GM18520 (cell line): ENCODE data around the gene CACHD1.
"Not testable (repeated sequence)": the region's sequence is repeated elsewhere in the genome, so short reads cannot be mapped to it uniquely, and the experiment has no call there.

Source experiments
- ATAC-seq: cut with Tn5 transposase; IDR thresholded peaks from one replicate; pipeline ENCODE4 v1.9.1; 2021; ENCODE audit not compliant: unreplicated experiment

CACHD1 gene

DNA sequence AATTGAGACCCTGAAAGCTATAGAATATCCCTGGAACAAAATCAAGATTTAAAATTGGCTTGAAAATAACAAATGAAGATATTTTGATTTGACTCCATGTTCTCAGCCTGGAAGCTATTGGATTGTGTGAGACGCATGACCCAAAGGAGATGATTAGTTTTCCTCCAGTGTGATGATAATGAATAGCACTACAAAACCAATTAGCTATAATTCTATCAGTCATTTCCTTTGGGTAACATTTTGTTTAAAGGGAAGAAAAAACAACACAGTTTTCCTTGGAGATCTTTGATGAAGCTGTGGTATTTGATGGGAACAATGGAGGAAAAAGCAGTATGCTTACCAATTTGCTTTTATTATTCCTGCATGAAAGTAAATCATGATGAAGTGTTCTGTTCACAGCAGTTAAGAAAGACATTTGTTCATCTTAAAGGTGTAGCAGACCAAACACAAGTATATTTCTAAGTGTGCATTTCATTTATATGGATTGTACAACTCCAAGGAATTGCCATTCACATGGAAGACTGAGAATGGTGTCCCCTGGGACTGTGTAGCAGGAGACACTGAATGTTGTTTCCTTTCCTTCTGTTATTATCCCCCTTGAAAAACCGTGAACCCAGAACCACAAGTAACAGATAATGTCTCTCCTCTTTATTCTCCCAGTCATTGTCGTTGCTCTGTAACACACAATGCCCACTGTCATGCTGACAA lies 111.4 kb downstream of the CACHD1 start:
- no peak for ATAC-seq

- ATAC-seq: no peak
Observed at GRCh38 chr1:64581843-64582185, 111.9 kb downstream of the CACHD1 start.

DNA sequence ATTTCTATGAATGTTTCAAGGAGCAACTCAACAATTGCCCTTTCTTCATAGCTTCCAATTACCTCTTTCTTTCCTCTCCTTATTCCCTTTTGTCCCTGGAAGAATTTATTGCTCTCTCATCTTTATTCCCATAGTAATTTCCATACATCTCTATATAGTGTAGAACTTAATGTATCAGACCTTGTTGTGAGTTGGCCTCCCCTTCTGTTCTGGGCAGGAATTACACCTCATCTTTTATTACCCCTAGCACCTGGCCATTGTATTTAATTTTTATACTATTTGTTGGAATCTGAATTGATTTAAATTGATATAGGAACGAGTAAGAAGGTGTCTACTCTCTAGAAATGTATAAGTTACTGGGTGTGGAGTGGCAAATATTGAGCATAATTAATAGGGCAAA lies 114.5 kb downstream of the CACHD1 start:
- ATAC-seq: no peak

GRCh38 chr1:64588876-64589275 lies 118.9 kb downstream of the CACHD1 start:
- no peak for ATAC-seq

DNA sequence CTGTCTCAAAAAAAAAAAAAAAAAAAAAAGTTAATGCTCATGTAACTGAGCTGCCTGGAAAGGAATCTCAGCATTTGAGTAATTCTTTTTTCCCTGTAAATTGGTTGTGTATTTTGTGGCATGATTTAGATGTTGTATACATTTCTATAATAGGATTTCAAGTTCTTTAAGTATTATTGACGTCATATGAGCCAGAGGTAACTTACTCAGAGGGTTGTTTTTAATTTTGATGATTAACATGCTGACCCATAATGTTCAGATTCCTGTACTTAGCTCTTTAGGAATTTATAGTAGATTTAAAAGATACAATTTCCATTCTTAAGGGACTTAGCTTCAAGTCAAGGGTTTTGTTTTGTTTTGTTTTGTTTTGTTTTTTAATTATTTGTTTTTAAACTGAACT lies 120.4 kb downstream of the CACHD1 start:
- ATAC-seq: no peak

- no peak for ATAC-seq
Observed at GRCh38 chr1:64594446-64594845, 124.5 kb downstream of the CACHD1 start.

DNA sequence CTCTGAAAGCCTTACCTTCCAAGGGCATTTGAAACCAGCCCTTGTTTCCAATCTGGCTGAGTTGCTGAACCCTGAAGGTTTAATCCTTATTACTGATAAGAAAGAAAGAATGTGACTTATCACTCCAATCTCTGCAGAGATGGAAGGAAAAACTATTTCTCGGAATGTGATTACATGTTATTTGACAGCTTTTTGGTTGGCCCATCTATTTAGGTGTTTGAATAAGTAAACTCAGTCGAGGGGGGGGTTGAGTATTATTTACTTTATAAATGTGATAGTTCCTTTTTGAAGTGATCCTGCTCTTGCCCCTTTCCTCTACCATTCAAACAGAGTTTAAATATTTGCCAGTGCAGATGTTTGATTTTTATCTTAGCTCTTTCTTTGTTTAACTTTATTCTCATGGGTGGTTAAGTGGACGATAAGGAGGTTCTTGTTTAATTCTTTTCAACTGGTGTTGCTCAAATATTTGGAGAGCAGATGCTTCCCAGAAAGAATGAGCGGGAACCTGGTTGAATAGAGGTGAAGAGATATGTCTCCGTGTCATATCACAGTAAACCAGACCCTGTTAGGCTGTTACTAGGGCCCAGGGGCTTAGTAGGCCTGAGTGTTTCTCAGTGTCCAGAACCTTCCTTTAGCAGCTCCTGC lies 126.1 kb downstream of the CACHD1 start:
- no peak for ATAC-seq

DNA sequence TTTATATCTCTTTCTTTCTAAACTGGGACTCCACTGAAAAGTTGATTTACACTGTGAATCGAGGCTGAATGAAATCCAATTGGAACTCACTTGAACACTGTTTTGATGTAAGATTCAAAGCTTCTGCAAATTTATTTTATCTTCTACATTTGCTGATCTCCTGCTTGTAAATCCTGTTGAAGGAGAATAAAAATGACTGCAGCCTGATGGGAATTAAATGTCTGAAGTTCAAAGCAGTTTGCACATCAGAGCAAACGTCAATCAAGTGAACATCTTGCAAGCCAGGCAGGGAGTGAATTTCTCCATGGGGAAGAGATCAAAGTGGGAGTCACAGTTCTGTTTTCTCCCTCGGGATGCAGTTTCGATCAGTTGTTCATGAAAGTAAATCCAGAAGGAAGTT lies 127.2 kb downstream of the CACHD1 start:
- no peak for ATAC-seq

DNA sequence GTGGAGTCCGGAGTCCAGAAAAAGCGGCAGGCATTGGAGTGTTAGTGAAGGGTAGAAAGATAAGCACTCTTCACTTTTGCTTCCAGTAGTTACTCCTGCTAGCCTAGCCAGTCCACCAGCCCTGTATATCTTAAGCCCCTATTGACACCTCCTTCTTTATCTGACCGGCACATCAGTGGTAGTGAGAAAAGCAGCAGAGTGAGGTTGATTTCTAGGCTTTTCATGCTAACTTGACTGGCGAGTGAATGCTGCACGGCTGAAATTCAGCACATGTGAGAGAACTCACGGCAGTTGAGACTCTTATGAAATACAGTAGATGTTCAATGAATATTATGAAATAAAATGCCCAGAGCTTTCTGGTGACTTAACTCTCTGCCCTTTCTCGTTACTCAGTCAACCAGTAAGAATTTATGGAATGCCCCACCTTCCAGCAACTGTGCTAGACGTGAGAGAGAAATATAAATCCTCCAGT lies 128.2 kb downstream of the CACHD1 start:
- no peak for ATAC-seq

DNA sequence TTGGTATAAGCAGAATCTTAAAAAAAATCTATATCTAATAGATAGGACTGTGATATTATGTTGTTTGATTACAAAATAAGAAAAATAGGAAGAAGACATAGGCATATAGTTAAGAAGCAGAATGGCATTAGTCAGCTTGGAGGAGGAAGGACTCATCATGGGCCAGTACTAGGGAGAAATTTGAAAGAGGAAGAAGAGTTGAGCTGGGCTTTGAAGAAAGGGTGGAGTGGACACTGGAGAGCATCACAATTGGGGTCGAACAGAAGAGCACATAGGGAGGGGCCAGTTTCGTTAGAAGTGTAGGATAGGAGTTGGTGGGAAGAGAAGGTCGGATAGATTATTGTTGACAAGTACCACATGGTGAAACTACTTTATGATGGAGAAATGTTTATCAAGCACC lies 129.3 kb downstream of the CACHD1 start:
- no peak for ATAC-seq

GRCh38 chr1:64601207-64601606 lies 131.3 kb downstream of the CACHD1 start:
- ATAC-seq: no peak

- ATAC-seq: no peak
Observed at GRCh38 chr1:64608005-64608650, 138.2 kb downstream of the CACHD1 start.

- ATAC-seq: no peak
Observed at GRCh38 chr1:64608651-64609048, 138.7 kb downstream of the CACHD1 start.

DNA sequence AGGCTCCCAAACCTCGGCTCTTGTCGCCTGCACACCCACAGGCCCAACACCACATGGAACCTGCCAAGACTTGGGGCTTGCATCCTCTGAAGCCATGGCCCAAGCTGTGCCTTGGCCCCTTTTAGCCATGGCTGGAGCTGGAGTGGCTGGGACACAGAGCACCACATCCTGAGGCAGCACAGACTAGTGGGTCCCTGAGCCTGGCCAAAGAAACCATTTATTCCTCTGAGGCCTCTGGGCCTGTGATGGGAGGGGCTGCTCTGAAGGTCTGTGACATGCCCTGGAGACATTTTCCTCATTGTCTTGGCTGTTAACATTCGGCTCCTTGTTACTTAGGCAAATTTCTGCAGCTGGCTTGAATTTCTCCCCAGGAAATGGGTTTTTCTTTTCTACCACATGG lies 141.0 kb downstream of the CACHD1 start:
- not testable (repeated sequence) for ATAC-seq

DNA sequence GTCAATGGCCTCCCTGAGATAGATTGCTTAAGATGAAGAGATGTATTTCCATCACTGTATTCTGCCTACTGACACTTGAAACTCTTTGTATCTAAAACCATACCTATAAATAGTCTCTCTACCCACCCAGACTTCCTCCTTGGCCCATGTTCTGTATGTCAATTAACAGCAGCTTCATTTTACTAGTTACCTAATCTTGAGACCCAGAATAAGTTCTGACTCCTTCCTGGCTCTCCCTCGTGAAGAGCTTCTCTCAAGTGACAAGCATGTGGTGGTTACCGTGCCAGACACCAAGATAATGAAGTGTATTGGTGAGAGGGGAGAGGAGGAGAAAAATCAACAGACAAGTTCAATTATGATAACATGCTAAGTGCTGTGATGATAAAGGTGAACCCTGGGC lies 146.1 kb downstream of the CACHD1 start:
- ATAC-seq: no peak

- no peak for ATAC-seq
Observed at GRCh38 chr1:64623750-64624191, 153.8 kb downstream of the CACHD1 start.

DNA sequence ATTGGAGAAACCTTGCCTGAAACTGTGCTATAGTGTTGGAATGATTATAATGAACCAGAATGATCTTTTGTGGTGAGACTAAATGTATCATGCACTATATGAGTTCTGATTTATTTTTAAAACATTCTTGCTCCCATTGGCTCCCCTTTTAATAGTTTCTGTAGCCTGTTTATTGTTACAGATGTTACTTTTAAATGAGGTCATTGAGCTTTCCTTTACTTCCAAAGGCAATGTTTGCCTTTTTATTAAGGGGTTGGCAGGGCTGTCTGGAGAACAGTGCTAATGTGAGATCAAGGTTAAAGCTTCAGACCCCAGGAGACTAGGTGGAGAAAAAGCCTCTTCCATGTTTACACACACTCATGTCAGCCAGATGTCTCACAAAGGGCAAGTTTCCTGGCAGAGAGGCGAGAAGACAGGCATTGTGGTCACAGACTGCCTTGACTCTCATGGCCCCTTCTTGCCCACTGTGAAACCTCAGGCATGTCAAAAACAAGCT lies 154.3 kb downstream of the CACHD1 start:
- no peak for ATAC-seq

GRCh38 chr1:64624808-64625207 lies 154.9 kb downstream of the CACHD1 start:
- ATAC-seq: no peak

DNA sequence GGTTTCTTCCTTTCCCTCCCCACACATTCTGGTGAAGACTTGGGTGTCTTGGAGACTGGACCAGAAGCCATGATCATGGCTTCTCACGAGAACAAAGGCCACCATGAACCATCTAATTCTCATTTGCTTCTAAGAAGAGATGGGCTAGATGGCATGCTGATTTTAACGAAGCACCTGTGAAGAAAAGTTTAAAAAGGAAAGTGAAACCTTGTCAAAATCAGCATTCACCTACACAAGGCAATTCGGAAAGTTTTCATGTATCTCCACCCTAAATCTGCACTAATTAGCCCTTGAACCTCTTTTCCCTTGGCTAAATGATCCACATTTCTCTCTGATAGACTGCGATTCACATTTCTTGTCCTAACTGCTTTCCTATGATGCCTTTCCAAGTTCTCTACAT lies 160.7 kb downstream of the CACHD1 start:
- ATAC-seq: no peak

DNA sequence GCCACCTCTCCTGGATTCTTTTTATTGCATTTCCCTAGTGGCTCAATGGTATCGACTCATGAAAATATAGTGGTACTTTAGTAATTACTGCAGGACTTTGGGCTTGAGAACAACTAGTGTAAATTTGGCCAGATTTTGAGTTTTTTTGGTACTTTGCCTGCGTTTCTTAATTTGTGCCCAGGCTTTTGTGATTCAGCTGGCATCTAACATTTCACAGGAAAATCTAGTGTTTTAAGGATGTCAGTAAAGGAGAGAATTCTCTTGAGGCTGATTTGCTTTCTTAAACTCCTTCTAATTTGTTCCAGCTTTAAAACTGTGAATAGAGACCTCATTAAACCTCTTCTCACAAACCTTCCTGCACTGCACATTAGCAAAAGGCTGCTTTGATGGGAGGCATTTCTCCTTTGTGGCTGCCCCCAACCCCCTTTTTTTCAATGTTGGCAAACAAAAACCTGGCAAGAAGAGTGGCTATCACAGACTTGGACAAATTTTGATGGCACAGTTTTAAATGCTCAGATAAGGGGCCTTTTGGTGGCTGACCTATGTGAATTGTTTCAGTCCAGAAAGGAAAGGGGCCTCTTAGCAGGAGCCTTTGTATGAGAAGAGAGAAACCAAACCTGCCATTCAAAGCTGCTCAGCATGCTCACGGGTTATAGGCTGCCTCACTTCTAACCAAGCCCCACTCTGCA lies 161.6 kb downstream of the CACHD1 start:
- no peak for ATAC-seq

DNA sequence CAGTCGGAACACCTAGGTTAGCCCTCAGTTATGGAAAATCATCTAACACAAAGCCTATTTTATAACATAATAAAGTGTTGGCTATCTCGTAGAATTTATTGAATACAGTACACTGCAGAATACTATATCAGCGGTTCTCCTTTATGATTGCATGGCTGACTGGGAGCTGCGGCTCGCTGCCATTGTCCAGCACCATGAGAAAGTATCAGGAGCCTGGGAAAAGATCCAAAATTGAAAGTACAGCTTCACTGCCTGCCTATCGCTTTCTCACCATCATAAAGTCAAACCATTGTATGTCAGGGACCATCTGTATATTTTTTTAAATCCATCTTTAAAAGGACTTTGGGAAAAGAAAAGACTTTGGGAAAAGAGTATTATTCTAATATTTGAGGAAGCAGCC lies 163.0 kb downstream of the CACHD1 start:
- ATAC-seq: no peak

- ATAC-seq: no peak
Observed at GRCh38 chr1:64645735-64646134, 175.8 kb downstream of the CACHD1 start.
